GM19035 (cell line): ENCODE measurements around the gene SETD1A.

Experiments
- ATAC-seq: cut with Tn5 transposase; IDR thresholded peaks from one replicate; pipeline ENCODE4 v1.9.1; 2021; ENCODE audit not compliant: unreplicated experiment

Gene SETD1A

DNA sequence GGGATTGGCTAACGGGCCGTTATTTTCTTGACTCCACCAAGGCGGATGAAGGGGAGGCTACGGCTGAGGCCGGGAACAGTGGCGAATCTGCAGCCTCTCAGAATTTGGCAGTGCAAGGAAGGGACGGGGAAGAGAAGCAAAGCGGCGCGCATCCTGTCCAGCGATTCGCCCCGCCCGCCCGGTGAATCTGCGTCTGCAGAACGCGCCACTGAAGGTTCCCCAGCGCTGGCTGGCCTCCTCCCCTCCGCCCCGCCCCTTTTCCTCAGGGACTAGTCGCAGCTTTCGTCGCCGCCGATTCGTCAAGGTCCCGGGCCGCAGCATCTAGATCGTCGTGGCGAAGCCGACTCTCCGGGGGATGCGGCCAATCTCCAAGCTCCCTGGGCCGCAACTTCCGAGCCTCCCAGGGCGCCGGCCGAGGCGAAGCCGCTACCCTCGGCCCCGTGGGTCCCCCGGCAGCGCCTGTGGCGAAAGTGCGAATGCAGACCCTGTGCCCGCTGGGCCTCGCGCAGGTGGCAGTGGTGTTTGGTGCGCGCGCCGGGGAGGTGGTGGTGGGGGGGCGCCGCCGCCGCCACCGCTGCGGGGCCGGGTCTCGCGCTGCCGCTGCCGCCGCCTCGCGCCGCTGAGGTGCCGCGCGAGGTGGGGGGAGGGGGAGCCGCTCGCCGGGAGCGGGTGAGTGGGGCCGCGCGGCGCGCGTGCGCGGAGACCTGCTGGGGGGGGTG, at the start of gene SETD1A:
Gene SETD1A (plus strand): TSS at position 299 of the 719 bp plus-strand sequence. CDS start 978 bp downstream, outside the sequence.
- ATAC-seq: peak; percentile 76

DNA sequence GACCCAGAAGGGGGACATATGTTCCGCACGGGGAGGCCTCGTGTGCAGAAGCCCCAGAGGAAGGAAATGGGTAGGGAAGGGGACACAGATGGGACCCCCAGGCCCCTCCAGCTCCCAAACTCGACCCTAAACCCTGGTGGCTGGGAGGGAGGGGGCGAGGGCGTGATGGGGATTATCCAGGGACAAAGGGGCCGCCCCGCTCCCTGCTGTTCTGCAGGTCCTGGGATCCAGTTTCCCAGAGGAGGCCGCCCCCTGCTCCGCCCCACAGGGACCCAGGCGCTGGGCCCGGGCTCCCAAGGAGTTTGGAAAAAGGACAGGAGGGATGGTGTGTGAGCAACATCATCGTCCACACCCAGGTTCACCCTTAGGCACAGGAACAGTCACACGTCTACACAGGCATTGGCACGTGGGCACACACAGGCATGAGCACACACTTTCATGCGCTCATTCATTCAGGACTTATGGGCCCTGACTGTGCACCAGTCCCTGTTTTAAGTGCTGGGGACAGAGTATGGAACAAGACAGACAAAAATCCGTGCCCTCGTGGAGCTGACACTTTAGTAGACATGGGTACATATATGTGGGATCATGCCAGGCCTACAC, 47.0 kb upstream of the SETD1A start:
- no peak for ATAC-seq

- no peak for ATAC-seq
Observed at GRCh38 chr16:30912794-30913412, 44.7 kb upstream of the SETD1A start.

GRCh38 chr16:30914830-30915229, 42.7 kb upstream of the SETD1A start:
- ATAC-seq: no peak

GRCh38 chr16:30918614-30919013, 38.9 kb upstream of the SETD1A start:
- no peak for ATAC-seq

DNA sequence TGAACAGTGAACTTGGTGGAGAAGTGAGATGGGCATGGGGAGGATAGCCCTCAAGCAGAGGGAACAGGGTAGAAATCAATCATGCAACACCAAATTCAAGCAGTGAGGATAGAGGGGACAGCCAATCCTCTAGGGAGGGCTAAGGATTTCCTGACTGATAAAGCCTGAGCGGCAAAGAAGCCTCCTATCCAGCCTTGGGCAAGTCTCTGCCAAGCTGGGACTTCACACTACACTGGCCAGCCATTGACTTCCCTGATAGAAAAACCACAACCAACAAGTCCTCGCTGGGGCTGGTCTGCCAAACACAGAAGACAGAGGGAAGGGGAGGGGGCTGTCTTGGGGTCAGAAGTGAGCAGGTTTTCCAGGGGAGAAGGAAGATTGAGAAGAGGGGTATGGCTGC, 36.7 kb upstream of the SETD1A start:
- ATAC-seq: no peak

- ATAC-seq: no peak
Observed at GRCh38 chr16:30921459-30921747, 36.2 kb upstream of the SETD1A start.

DNA sequence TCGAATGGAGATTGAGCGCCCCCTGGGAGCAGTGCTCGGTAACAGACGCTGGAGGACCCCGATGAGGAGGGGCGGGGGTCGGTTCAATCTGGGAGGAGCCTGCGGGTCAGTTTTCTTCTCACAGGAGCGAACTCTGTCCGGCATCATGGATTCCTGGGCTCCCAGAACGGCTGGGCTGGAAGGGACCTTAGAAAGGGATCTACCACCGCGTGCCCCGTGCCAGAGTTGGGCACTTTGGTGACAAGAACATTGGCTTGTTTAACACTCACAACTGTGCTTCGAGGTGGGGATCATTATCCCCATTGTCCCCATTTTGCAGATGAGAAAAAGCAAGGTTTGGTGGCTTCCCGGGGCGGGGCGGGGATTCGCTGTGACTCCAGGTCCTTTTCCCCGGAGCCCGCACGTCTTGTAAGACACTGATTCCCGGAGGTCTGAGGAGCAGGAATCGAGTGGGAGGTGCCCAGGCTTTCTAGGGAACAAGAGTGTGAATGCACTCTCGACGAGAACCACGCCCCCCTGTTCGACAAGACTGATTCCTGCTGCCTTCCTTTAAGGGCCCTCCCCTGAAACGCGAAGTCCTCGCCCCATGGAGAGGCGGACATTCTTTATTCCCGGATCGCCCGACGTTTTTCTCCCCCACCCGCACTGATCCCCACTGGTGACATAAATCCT, 35.7 kb upstream of the SETD1A start:
- ATAC-seq: no peak

- peak; percentile 80 for ATAC-seq
Observed at GRCh38 chr16:30922420-30922959, 35.1 kb upstream of the SETD1A start.

DNA sequence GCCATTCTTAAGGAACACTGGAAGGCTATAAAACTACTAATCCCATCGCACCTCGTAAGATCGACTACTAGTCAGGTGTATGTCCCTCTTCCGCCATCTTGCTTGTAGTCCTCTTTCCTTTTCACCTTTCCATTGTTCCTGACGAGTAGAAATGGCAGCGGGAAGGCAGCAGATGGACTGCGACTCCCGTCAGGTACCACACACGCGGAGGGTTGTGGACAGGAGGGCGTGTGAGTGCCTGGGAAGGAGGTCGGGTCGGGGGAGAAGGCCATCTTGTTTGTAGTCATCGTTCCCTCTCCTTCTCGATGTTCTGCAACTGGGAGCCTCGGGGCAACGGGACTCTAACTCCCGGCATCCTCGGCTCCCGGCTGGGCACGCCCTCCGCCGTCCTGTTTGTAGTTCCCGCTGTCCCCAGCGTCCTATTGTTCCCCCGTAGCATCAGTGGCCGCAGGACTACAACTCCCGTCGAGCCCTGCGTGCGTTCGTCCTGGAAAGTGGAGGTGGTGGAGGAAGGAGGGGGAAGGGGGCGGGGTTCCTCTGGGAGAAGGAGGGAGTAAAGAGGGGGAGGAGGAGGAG, 34.5 kb upstream of the SETD1A start:
- peak; percentile 68 for ATAC-seq

DNA sequence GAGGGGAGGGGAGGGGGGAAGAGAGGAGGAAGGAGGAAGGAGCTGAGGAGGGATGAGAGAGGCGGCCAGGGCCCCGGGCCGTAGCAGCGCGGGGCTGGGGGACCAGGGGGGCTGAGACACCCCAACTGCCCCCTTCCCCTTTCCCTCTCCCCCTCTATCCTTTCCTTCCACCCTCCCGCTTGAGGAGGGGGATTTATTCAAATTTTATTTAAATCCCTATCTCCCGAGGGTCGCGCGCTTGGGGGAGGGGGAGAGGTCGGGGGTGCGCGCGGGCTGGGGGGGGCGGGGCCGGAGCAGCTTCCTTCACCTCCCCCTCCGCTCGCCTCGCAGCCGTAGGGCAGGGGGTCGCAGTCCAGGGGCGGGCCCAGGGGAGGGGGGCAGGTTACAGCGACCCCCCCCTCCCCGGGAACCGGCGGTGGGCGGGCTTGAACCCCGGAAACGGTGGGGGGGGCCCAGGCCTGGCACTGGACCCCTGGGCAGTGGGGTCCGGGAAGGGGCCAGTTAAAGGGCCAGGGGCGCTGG, 33.9 kb upstream of the SETD1A start, which contains the start of gene FBXL19:
Gene FBXL19 (plus strand): TSS at position 19 of the 522 bp plus-strand sequence. CDS start 2,183 bp downstream, outside the sequence.
- no peak for ATAC-seq

DNA sequence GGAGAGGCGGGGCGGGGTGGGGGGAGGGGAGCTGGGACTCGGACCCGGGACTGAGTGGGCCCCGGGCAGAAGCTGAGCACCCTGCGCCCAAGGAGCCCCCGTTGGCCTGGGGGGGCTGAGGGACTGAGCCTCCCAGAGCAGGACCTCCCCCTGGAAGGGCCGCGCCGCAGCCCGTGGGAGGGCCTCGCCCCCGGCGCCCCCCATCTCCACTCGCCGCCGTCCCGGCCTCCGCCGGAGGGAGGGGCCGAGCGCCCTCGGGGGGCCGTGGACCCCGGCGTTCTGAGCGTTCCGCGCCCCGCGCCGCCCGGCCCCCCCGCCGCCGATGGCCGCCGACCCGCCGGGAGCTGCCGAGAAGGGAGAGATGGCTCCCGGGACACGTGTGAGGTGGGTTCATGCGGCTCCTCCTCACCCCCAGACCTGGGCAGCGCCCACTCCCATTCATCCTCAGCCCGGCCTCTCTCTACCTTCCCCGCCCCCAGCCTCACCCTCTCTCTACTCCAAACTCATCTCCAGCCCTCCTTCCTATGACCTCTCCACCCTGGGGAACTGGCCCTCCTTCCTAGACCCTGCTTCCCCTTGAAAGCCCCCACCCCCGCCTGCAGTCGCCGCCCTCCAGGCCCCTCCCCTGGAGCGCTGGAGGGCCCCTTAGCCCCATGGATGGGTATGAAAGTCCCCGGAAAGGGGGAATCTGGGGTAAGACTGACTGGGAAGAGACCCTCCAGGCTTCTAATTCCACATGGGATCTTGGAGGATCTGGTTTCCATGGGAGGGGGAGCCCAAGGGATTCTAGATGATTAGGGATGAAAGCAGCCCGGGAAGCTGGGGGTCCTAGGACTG, 33.3 kb upstream of the SETD1A start:
- ATAC-seq: no peak

DNA sequence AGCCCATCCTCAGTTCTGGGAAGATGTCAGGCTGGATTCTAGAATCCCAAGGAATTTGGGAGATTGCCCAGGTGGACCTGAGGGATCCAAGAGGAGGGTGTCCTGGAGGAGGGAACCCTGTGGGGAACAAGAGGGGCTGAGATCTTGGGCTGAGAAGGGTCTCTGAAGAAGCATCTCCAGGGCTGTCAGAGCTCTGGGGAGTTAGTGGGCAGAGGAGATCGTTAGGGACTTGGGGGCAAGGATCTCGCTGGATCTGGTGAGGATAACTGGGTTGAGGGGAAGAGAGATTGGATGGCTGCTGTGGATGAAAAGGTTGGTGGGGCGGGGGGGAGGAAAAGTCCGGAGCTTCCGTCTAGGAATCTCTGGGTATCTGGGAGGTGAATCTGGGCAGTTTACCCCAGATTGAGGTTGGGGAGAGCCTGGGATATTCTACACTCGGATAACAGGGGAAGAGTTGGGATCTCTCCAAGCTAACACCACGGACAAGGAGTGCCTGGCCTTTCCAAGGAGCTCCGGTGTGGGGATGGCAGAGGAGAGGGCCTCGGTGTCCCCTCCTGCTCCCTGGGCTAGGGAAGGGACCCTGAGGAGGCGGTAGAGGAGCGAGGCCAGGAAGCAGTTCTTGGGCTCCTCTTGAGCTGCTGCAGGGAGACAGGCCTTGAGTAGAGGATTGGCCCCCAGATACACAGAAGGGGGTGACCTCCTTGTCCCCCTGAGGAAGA, 32.5 kb upstream of the SETD1A start:
- no peak for ATAC-seq

DNA sequence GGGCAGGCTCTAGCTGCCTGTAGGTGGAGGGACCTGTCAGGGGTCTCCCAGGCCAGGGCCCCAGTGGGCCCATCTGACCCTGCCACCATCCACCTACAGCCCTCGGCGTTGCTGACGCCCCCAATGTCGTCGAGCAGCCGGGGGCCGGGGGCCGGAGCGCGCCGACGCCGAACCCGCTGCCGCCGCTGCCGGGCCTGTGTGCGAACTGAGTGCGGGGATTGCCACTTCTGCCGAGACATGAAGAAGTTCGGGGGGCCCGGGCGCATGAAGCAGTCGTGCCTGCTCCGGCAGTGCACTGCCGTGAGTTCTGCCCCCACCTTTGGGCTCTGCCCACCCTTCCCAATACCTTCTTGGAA, 31.9 kb upstream of the SETD1A start:
- ATAC-seq: no peak

- ATAC-seq: no peak
Observed at GRCh38 chr16:30925995-30926811, 31.4 kb upstream of the SETD1A start.

DNA sequence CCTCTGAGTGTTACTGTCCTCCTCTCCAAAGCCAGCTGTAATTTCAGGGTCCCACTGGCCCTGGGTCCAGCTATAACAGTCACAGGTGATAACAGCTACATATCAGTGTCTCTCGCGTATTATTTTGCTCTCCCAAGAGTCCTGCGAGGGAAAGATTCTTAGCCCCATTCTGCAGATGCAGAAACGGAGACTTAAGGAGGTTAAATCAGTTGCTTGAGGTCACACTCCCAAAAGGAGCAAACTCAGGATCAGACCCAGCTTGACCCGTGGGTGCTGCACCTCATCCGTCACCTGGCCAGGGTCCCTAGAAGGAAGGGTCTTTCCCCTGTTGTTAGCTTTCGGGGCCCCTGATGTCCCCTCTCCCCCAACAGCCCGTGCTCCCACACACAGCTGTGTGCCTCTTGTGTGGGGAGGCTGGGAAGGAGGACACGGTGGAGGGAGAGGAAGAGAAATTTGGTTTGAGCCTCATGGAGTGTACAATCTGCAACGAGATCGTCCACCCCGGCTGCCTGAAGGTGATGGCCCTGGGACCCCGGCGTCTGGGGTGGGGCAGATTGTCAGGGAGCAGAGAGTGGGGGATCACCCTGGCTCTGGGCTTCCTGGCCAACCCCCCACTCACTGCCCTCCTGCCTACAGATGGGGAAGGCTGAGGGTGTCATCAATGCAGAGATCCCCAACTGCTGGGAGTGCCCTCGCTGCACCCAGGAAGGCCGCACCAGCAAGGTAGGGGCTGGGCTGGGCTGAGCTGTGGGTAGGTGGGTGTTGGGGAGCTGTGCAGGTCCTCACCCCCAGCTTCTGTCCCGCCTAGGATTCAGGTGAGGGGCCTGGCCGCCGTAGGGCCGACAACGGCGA, 30.4 kb upstream of the SETD1A start:
- ATAC-seq: no peak

DNA sequence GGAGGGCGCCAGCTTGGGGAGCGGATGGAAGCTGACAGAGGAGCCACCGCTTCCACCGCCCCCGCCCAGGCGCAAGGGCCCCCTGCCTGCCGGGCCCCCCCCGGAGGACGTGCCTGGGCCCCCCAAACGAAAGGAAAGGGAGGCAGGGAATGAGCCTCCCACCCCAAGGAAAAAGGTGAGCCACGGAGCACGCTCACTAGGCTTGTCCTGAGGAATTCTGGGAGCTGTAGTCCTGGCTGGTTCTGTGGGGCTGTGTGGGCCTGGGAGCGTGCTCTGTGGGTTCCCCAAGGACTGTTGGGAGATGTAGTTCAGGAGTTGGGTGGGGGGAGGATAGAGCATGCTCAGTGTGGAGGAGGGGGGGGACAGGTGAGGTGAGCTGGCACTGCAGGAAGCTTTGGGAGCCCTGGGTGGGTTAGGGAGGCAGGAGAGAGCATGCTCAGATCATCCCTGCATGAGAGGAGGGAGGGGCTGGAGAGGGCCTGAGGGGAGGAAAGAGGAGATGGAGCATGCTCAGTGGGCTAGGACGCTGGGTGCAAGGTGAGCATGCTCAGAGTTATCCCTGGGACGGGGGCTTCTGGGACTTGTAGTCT, 29.7 kb upstream of the SETD1A start:
- ATAC-seq: no peak
